GM23338 (cell line): ENCODE results near the gene USP49. TPM values are rescaled to one million over a fixed set of nuclear protein-coding genes. Genes with fewer than 3 reads are reported as not detected.

ENCODE experiments used
- ATAC-seq: fragments of 200-7000 bp; cut with Tn5 transposase; 3 replicates; pipeline ENCODE4 v1.9.1; 2020
- DNase-seq: peaks from one replicate; pipeline ENCODE4 v3.0.0-alpha.2; 2015; ENCODE audit warnings: low spot score
- H2AFZ ChIP-seq: fragments of 200-600 bp; sonication (generic); 2 replicates; pipeline ENCODE4 v1.8.0; 2016; ENCODE audit warnings: antibody characterized with exemption, mild to moderate bottlenecking, moderate library complexity
- H3F3A ChIP-seq: fragments of 200-600 bp; sonication (generic); replicated peaks from 2 replicates; pipeline ENCODE4 v1.8.0; 2017; ENCODE audit warnings: antibody characterized with exemption, mixed run types, low read depth
- H3K27ac ChIP-seq: fragments of 200-600 bp; sonication (generic); 2 replicates; pipeline ENCODE4 v1.6.1; 2016; ENCODE audit warnings: low read depth
- H3K27me3 ChIP-seq: fragments of 200-600 bp; sonication (generic); 2 replicates; pipeline ENCODE4 v1.8.0; 2016; ENCODE audit warnings: mild to moderate bottlenecking, mixed run types, moderate library complexity; ENCODE audit not compliant: insufficient read depth
- H3K36me3 ChIP-seq: fragments of 200-600 bp; sonication (generic); 2 replicates; pipeline ENCODE4 v1.8.0; 2016; ENCODE audit warnings: mild to moderate bottlenecking; ENCODE audit not compliant: insufficient read depth
- H3K4me1 ChIP-seq: fragments of 200-600 bp; sonication (generic); 2 replicates; pipeline ENCODE4 v1.8.0; 2016; ENCODE audit warnings: mild to moderate bottlenecking, moderate library complexity; ENCODE audit not compliant: insufficient read depth
- H3K4me2 ChIP-seq: fragments of 200-600 bp; sonication (generic); 2 replicates; pipeline ENCODE4 v1.7.1; 2017; ENCODE audit warnings: mixed run types
- H3K4me3 ChIP-seq: fragments of 200-600 bp; sonication (generic); 2 replicates; pipeline ENCODE4 v1.6.1; 2016; ENCODE audit warnings: mixed run types
- H3K79me2 ChIP-seq: fragments of 200-600 bp; sonication (generic); replicated peaks from 2 replicates; pipeline ENCODE4 v1.8.0; 2017; ENCODE audit warnings: mild to moderate bottlenecking; ENCODE audit not compliant: insufficient read depth
- H3K9me2 ChIP-seq: fragments of 200-600 bp; sonication (generic); 2 replicates; pipeline ENCODE4 v1.8.0; 2017; ENCODE audit not compliant: insufficient read depth
- H4K20me1 ChIP-seq: fragments of 200-600 bp; sonication (generic); replicated peaks from 2 replicates; pipeline ENCODE4 v1.8.0; 2017; ENCODE audit warnings: mild to moderate bottlenecking; ENCODE audit not compliant: insufficient read depth
- H3K27ac Mint-ChIP-seq: 2 replicates; pipeline ENCODE4 v1.8.0; 2020; ENCODE audit warnings: inconsistent platforms, mild to moderate bottlenecking, moderate library complexity, mixed read lengths
- H3K27me3 Mint-ChIP-seq: 3 replicates; pipeline ENCODE4 v1.8.0; 2022; ENCODE audit warnings: low read depth, mild to moderate bottlenecking, moderate library complexity, mixed read lengths, inconsistent platforms; ENCODE audit not compliant: insufficient read depth, poor library complexity
- H3K36me3 Mint-ChIP-seq: 3 replicates; pipeline ENCODE4 v1.8.0; 2021; ENCODE audit warnings: low read depth, mild to moderate bottlenecking, inconsistent platforms, moderate library complexity, mixed read lengths
- H3K4me1 Mint-ChIP-seq: 3 replicates; pipeline ENCODE4 v1.8.0; 2020; ENCODE audit warnings: mild to moderate bottlenecking, inconsistent platforms, mixed read lengths
- H3K4me3 Mint-ChIP-seq: 3 replicates; pipeline ENCODE4 v1.8.0; 2021; ENCODE audit warnings: moderate library complexity, mild to moderate bottlenecking, inconsistent platforms, mixed read lengths
- H3K9me3 Mint-ChIP-seq: 3 replicates; pipeline ENCODE4 v1.8.0; 2020; ENCODE audit warnings: moderate library complexity, mild to moderate bottlenecking, inconsistent platforms, mixed read lengths
- CREB1 ChIP-seq: fragments of 250-450 bp; sonication (Bioruptor Pico); IDR thresholded peaks from 2 replicates; pipeline ENCODE4 v1.5.0; 2020; ENCODE audit warnings: low read depth, mild to moderate bottlenecking, moderate library complexity
- ETS1 ChIP-seq: IDR thresholded peaks from 2 replicates; pipeline ENCODE4 v1.6.1; 2016; ENCODE audit warnings: antibody characterized with exemption
- EZH2 ChIP-seq: fragments of 200-600 bp; sonication (generic); IDR thresholded peaks from one replicate; pipeline ENCODE4 v1.8.0; 2017; ENCODE audit warnings: antibody characterized with exemption, mild to moderate bottlenecking, low read depth; ENCODE audit not compliant: unreplicated experiment
- EZH2phosphoT487 ChIP-seq: fragments of 200-600 bp; sonication (generic); IDR thresholded peaks from one replicate; pipeline ENCODE4 v1.8.1; 2018; ENCODE audit warnings: antibody characterized with exemption; ENCODE audit not compliant: unreplicated experiment
- JUNB ChIP-seq: IDR thresholded peaks from one replicate; pipeline ENCODE4 v1.6.1; 2016; ENCODE audit warnings: antibody characterized with exemption; ENCODE audit not compliant: unreplicated experiment
- NANOG ChIP-seq: IDR thresholded peaks from 2 replicates; pipeline ENCODE4 v1.6.1; 2016; ENCODE audit warnings: antibody characterized with exemption, borderline replicate concordance
- POLR2AphosphoS5 ChIP-seq: IDR thresholded peaks from 2 replicates; pipeline ENCODE4 v1.6.1; 2016; ENCODE audit warnings: antibody characterized with exemption, low read depth
- REST ChIP-seq: IDR thresholded peaks from one replicate; pipeline ENCODE4 v1.6.1; 2018; ENCODE audit warnings: antibody characterized with exemption; ENCODE audit not compliant: unreplicated experiment
- STAT1 ChIP-seq: IDR thresholded peaks from one replicate; pipeline ENCODE4 v1.6.1; 2016; ENCODE audit warnings: antibody characterized with exemption; ENCODE audit not compliant: unreplicated experiment
- ZNF114 ChIP-seq: fragments of 250-450 bp; sonication (Bioruptor Pico); IDR thresholded peaks from 2 replicates; pipeline ENCODE4 v1.5.0; 2020; ENCODE audit warnings: mild to moderate bottlenecking, moderate library complexity
- ZNF331 ChIP-seq: fragments of 250-450 bp; sonication (Bioruptor Pico); IDR thresholded peaks from 2 replicates; pipeline ENCODE4 v1.5.0; 2020; ENCODE audit warnings: low read depth, mild to moderate bottlenecking, moderate library complexity
- ZNF462 ChIP-seq: fragments of 250-450 bp; sonication (Bioruptor Pico); IDR thresholded peaks from 2 replicates; pipeline ENCODE4 v1.5.0; 2020; ENCODE audit warnings: mild to moderate bottlenecking, moderate library complexity
- polyA plus RNA-seq: library from polyadenylated mRNA; unstranded; fragments of >200 nt; fragmentation: Nextera tagmentation; extraction: Ambion mirVana; gene quantifications from 2 replicates; pipeline ENCODE4 v1.2.1, GENCODE V29; 2016
- total RNA-seq: library from RNA; depleted of rRNA; stranded (reverse); fragments of >200 nt; shearing (Covaris generic); gene quantifications from 2 replicates; pipeline ENCODE4 v1.2.3, GENCODE V29; 2014
- TF ChIP-seq, protein P1 (sequence below), 2 experiments: fragments of 200-600 bp in 1 of 2; sonication (generic) in 1 of 2; conservative IDR thresholded peaks; 2 replicates each; pipeline versions ENCODE4 v1.5.1 to v1.6.1; 2016 to 2017; ENCODE audit warnings: antibody characterized with exemption in 2 of 2, low read depth in 2 of 2, mild to moderate bottlenecking in 2 of 2, moderate library complexity in 1 of 2

Gene USP49
- total and polyA plus RNA-seq, 2 experiments from 2014 or later = 5.9 to 21.5 TPM

GRCh38 chr6:41843178-41843577 is 52.0 kb downstream of the USP49 start:
- H3K27me3 ChIP-seq = no peaks in the 10 kb centered on the region
- H3K36me3 Mint-ChIP-seq = no peaks in the 10 kb centered on the region

More at GRCh38 chr6:41843178-41843577, 52.0 kb downstream of the USP49 start:
- no peak overlapping the region for H2AFZ ChIP-seq
- H3K4me1 ChIP-seq = no peaks in the 10 kb centered on the region
- no peak overlapping the region for H3K4me2 ChIP-seq
- no peak for DNase-seq
- no peaks in the 10 kb centered on the region for H3K4me1 Mint-ChIP-seq
- no peak overlapping the region for H3K4me3 Mint-ChIP-seq
- H4K20me1 ChIP-seq = peaks cover 3% of the 10 kb centered on the region
- no peak overlapping the region for H3K4me3 ChIP-seq
- no peaks in the 10 kb centered on the region for H3K36me3 ChIP-seq
- no peaks in the 10 kb centered on the region for H3K79me2 ChIP-seq
- no peak overlapping the region for H3K27ac Mint-ChIP-seq
- H3K27ac ChIP-seq = no peak overlapping the region
- H3K9me3 Mint-ChIP-seq = no peaks in the 10 kb centered on the region
- H3K27me3 Mint-ChIP-seq = peaks cover 1% of the 10 kb centered on the region
- no peak for ATAC-seq
- H3K9me2 ChIP-seq = no peaks in the 10 kb centered on the region
- TF ChIP-seq JUNB (no peak), ZNF331 (no peak), NANOG (no peak), REST (no peak), ZNF114 (CRISPR knock-in tag) (no peak), ETS1 (no peak), EZH2phosphoT487 (no peak), CREB1 (CRISPR knock-in tag) (no peak), ZNF462 (CRISPR knock-in tag) (no peak), EZH2 (no peak), STAT1 (no peak), POLR2AphosphoS5 (no peak)
- TF ChIP-seq, protein P1, sequence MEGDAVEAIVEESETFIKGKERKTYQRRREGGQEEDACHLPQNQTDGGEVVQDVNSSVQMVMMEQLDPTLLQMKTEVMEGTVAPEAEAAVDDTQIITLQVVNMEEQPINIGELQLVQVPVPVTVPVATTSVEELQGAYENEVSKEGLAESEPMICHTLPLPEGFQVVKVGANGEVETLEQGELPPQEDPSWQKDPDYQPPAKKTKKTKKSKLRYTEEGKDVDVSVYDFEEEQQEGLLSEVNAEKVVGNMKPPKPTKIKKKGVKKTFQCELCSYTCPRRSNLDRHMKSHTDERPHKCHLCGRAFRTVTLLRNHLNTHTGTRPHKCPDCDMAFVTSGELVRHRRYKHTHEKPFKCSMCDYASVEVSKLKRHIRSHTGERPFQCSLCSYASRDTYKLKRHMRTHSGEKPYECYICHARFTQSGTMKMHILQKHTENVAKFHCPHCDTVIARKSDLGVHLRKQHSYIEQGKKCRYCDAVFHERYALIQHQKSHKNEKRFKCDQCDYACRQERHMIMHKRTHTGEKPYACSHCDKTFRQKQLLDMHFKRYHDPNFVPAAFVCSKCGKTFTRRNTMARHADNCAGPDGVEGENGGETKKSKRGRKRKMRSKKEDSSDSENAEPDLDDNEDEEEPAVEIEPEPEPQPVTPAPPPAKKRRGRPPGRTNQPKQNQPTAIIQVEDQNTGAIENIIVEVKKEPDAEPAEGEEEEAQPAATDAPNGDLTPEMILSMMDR (conservative IDR thresholded peaks at IDR 0.05; ENCODE audit: low read depth in 2 of 2) = no peak
- H3F3A ChIP-seq = no peaks in the 10 kb centered on the region
